Tibial nerve (tissue), 3 donors: ENCODE measurements around the gene FAM161B.
A peak's percentile ranks its signal among the peaks of the same experiment; 100 is the strongest.

Source experiments
- CTCF ChIP-seq, 5 experiments: fragments of 200-600 bp in 3 of 5; fragments of 450-650 bp in 2 of 5; sonication (generic) in 3 of 5; IDR thresholded peaks; one replicate each; pipeline ENCODE4 v1.5.1; 2016 to 2019; ENCODE audit warnings: antibody characterized with exemption in 5 of 5, mild to moderate bottlenecking in 3 of 5, moderate library complexity in 2 of 5
- POLR2A ChIP-seq, 2 donors: fragments of 450-650 bp; IDR thresholded peaks; one replicate each; pipeline ENCODE4 v1.6.1; 2017; ENCODE audit warnings: antibody characterized with exemption in 2 of 2, mild to moderate bottlenecking in 2 of 2, moderate library complexity in 2 of 2

GRCh38 chr14:73935666-73936065, 14.2 kb downstream of the FAM161B start:
- TF ChIP-seq CTCF (IDR thresholded peaks at IDR 0.05) (peak in 2 of 5 experiments; percentile 12 to 13), POLR2A (IDR thresholded peaks at IDR 0.05) (no peak)
